ENCODE data around the gene SECTM1.

SECTM1 gene

GRCh38 chr17:82328994-82329507, 4.5 kb downstream of the SECTM1 start:
- Histone ChIP-seq H3K4me1 (ENCODE audit: insufficient read depth, low read length) (peaks cover 6% of the 10 kb centered on the region; the same call in 1 of the 2 replicates), H3K9me3 (ENCODE audit: insufficient read depth, low read depth, low read length) (no peaks in the 10 kb centered on the region), H3K27me3 (ENCODE audit: insufficient read depth, low read length) (peaks cover 54% of the 10 kb centered on the region), H3K27ac (ENCODE audit: low read length) (no peak overlapping the region), H3K9ac (ENCODE audit: low read depth, low read length) (no peak overlapping the region), H3K4me3 (ENCODE audit: low read length) (no peak overlapping the region), H3K36me3 (ENCODE audit: insufficient read depth, low read depth, low read length) (no peaks in the 10 kb centered on the region)

- Histone ChIP-seq H3K9ac (ENCODE audit: low read depth, low read length) (no peak overlapping the region), H3K36me3 (ENCODE audit: insufficient read depth, low read depth, low read length) (no peaks in the 10 kb centered on the region), H3K4me1 (ENCODE audit: insufficient read depth, low read length) (peaks cover 6% of the 10 kb centered on the region; the same call in 1 of the 2 replicates), H3K4me3 (ENCODE audit: low read length) (no peak overlapping the region), H3K9me3 (ENCODE audit: insufficient read depth, low read depth, low read length) (no peaks in the 10 kb centered on the region), H3K27me3 (ENCODE audit: insufficient read depth, low read length) (peaks cover 47% of the 10 kb centered on the region), H3K27ac (ENCODE audit: low read length) (no peak overlapping the region)
Measured at GRCh38 chr17:82328141-82328993, 5.2 kb downstream of the SECTM1 start.

DNA sequence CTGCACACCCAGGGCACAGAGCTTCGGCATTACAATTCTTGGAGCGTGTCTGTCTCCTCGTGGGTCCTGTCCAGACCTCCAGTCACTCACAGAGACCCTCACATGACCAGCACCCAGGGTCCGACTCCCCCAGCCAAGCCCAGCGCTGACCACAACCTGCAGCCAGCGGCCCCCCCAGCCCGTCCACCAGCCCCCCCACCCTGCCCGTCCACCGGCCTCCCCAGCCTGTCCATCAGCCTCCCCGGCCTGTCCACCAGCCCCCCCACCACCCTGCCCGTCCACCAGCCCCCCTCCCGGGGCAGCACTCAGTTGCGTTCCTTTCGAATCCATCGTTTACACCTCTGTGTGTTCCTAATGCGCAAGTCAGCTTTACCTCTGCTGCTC, 5.8 kb downstream of the SECTM1 start:
- no peaks in the 10 kb centered on the region for H3K36me3 ChIP-seq (ENCODE audit: insufficient read depth, low read depth, low read length)
- no peak overlapping the region for H3K27ac ChIP-seq (ENCODE audit: low read length)
- H3K4me1 ChIP-seq (ENCODE audit: insufficient read depth, low read length) = peaks cover 6% of the 10 kb centered on the region; the same call in 1 of the 2 replicates
- H3K9me3 ChIP-seq (ENCODE audit: insufficient read depth, low read depth, low read length) = no peaks in the 10 kb centered on the region
- H3K27me3 ChIP-seq (ENCODE audit: insufficient read depth, low read length) = peaks cover 41% of the 10 kb centered on the region
- no peak overlapping the region for H3K4me3 ChIP-seq (ENCODE audit: low read length)
- H3K9ac ChIP-seq (ENCODE audit: low read depth, low read length) = no peak overlapping the region

DNA sequence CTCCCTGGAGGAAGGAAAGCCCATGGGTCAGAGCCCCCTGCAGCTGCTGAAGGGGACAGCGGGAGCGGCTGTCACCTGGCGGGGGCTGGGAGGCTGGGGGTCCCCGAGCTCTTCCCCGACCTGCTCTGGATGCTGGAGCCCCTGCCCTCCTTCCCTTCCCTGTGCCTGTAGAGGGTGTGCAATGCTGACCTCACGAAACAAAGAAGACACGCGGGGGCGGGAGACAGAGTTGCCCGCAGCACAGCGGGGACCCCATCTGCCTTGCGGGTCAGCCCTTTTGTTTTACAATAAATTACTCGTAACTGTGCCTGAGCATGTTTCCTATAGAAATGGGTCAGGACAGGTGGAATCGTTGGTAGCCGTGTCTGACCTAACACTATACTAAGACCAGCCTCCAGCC, 6.3 kb downstream of the SECTM1 start:
- Histone ChIP-seq H3K9ac (ENCODE audit: low read depth, low read length) (no peak overlapping the region), H3K4me1 (ENCODE audit: insufficient read depth, low read length) (peaks cover 6% of the 10 kb centered on the region; the same call in 1 of the 2 replicates), H3K36me3 (ENCODE audit: insufficient read depth, low read depth, low read length) (no peaks in the 10 kb centered on the region), H3K27ac (ENCODE audit: low read length) (no peak overlapping the region), H3K9me3 (ENCODE audit: insufficient read depth, low read depth, low read length) (no peaks in the 10 kb centered on the region), H3K4me3 (ENCODE audit: low read length) (no peak overlapping the region), H3K27me3 (ENCODE audit: insufficient read depth, low read length) (peaks cover 36% of the 10 kb centered on the region)

- Histone ChIP-seq H3K9ac (ENCODE audit: low read depth, low read length) (no peak overlapping the region), H3K4me3 (ENCODE audit: low read length) (no peak overlapping the region), H3K27me3 (ENCODE audit: insufficient read depth, low read length) (peaks cover 19% of the 10 kb centered on the region), H3K4me1 (ENCODE audit: insufficient read depth, low read length) (peaks cover 6% of the 10 kb centered on the region; the same call in 1 of the 2 replicates), H3K36me3 (ENCODE audit: insufficient read depth, low read depth, low read length) (no peaks in the 10 kb centered on the region), H3K9me3 (ENCODE audit: insufficient read depth, low read depth, low read length) (no peaks in the 10 kb centered on the region), H3K27ac (ENCODE audit: low read length) (no peak overlapping the region)
Measured at GRCh38 chr17:82325286-82326180, 8.0 kb downstream of the SECTM1 start.

DNA sequence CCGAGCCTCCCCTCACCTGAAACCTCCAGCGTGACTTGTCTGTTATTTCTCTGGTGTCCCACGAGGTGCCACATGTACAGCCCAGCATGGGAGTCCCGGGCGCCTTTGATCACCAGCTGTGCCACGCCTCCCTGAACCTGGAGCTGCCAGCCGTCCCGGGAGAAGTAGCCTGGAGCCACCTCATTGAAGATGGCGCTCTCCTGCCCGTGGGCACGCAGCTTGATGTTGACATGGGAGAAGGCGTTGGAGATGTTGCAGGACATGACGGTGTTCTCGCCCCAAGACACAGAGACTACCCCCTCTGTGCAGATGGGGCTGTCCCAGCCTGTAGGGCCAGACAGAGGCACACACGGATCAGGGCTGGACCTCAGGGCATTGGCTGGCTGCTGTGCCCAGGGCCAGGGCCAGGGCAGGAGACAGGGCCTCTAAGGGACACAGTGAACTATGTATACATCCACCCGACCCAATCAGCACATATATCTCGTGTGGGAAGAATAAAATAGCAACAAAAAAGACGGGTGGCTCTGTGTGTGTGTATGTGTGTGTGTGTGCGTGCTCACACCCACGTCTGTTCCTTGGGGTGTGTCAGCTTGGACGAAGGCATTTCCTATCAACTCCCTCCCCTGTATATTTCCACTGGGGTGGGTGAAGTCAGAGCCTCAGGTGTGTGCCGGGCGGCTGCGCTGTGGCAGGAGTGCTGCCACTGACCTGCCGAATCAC, 8.8 kb downstream of the SECTM1 start:
- no peaks in the 10 kb centered on the region for H3K9me3 ChIP-seq (ENCODE audit: insufficient read depth, low read depth, low read length)
- no peaks in the 10 kb centered on the region for H3K36me3 ChIP-seq (ENCODE audit: insufficient read depth, low read depth, low read length)
- peaks cover 14% of the 10 kb centered on the region for H3K27me3 ChIP-seq (ENCODE audit: insufficient read depth, low read length)
- H3K9ac ChIP-seq (ENCODE audit: low read depth, low read length) = no peak overlapping the region
- no peak overlapping the region for H3K4me3 ChIP-seq (ENCODE audit: low read length)
- peaks cover 6% of the 10 kb centered on the region; the same call in 1 of the 2 replicates for H3K4me1 ChIP-seq (ENCODE audit: insufficient read depth, low read length)
- no peak overlapping the region for H3K27ac ChIP-seq (ENCODE audit: low read length)

- Histone ChIP-seq H3K27ac (ENCODE audit: low read length) (no peak overlapping the region), H3K9ac (ENCODE audit: low read depth, low read length) (no peak overlapping the region), H3K4me3 (ENCODE audit: low read length) (no peak overlapping the region), H3K9me3 (ENCODE audit: insufficient read depth, low read depth, low read length) (no peaks in the 10 kb centered on the region), H3K27me3 (ENCODE audit: insufficient read depth, low read length) (peaks cover 7% of the 10 kb centered on the region), H3K36me3 (ENCODE audit: insufficient read depth, low read depth, low read length) (no peaks in the 10 kb centered on the region), H3K4me1 (ENCODE audit: insufficient read depth, low read length) (peaks cover 6% of the 10 kb centered on the region; the same call in 1 of the 2 replicates)
Measured at GRCh38 chr17:82323514-82324234, 9.9 kb downstream of the SECTM1 start.

DNA sequence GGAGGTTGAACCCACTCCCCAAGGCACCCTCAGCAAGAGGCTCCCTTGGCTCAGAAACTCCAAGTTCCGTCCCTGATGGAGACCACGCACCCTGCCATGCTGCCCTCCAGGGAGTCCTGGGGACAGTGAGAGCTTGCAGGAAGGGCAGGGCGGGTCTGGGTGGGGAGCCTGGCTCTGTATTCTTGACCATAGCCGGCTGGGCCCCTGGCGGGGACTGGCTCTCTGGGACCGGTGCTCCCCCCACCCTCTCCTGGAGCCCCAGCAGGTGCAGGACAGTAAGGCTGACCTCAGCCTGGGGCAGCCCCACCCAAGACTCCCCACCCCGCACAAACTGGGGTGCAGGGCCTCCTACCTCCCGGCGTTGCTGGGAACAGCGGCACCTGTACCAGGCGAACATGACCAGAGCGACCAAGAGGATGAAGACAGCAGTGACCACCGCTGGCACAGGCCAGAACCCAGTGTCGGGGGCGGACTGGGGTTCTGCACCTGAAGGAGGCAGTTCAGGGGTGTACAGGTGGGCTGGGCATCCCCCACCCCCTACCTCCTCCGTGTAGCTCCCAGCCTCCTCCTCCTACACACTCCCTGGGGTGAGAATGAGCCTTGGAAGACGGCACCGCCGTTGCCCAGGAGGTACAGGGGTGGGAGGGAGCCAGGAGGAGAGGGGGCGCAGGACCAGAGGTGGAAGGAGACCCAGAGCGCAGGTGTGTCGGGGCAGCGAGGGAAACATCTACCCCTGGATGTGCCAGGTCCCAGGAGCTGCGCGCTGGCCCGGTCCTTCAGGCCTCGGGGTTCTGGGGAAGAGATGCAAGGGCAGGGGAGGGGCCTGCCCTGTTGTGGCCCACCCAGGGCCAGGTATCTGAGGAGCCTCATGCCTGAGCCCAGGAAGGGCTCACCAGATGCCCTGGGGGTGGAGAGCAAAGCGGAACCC, 10.8 kb downstream of the SECTM1 start:
- Histone ChIP-seq H3K9me3 (ENCODE audit: insufficient read depth, low read depth, low read length) (no peaks in the 10 kb centered on the region), H3K4me1 (ENCODE audit: insufficient read depth, low read length) (peaks cover 2% of the 10 kb centered on the region; the same call in 1 of the 2 replicates), H3K27me3 (ENCODE audit: insufficient read depth, low read length) (peaks cover 7% of the 10 kb centered on the region), H3K9ac (ENCODE audit: low read depth, low read length) (no peak overlapping the region), H3K27ac (ENCODE audit: low read length) (no peak overlapping the region), H3K4me3 (ENCODE audit: low read length) (no peak overlapping the region), H3K36me3 (ENCODE audit: insufficient read depth, low read depth, low read length) (no peaks in the 10 kb centered on the region)

DNA sequence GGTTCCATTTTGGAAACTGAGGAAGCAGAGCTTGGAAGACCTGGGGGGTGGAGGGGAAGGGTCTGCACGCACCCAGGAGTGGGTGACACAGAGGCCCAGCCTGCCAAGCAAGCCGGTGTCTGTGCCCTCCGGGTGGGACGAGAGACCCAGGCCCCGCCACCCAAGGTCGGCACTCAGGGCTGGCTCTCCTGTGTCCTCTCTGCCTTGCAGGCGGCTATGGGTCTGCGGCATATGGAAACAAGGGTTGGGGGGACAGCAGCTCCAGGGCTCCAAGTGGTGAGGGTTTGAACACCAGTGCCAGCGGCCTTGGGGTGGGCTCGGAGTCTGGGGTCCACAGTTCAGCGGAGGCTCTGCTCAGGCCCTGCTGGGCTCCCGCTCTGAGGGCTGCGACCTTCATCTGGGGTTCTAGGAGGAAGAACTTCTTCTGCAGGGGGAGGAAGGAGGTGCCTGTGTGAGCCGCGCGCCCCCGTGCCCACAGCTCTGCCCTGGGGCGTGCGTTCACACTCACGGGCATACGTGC, 11.6 kb downstream of the SECTM1 start:
- H3K9me3 ChIP-seq (ENCODE audit: insufficient read depth, low read depth, low read length) = no peaks in the 10 kb centered on the region
- H3K27me3 ChIP-seq (ENCODE audit: insufficient read depth, low read length) = no peaks in the 10 kb centered on the region; the same call in 1 of the 2 replicates
- no peak overlapping the region for H3K27ac ChIP-seq (ENCODE audit: low read length)
- no peaks in the 10 kb centered on the region; the same call in 1 of the 2 replicates for H3K4me1 ChIP-seq (ENCODE audit: insufficient read depth, low read length)
- H3K9ac ChIP-seq (ENCODE audit: low read depth, low read length) = no peak overlapping the region
- H3K4me3 ChIP-seq (ENCODE audit: low read length) = no peak overlapping the region
- no peaks in the 10 kb centered on the region for H3K36me3 ChIP-seq (ENCODE audit: insufficient read depth, low read depth, low read length)

Data from iPS-20b (cell line).